Measurements from ENCODE around the gene IGFN1.
"Not testable (repeated sequence)": the region's sequence is repeated elsewhere in the genome, so short reads cannot be mapped to it uniquely, and the experiment has no call there.

IGFN1 gene

DNA sequence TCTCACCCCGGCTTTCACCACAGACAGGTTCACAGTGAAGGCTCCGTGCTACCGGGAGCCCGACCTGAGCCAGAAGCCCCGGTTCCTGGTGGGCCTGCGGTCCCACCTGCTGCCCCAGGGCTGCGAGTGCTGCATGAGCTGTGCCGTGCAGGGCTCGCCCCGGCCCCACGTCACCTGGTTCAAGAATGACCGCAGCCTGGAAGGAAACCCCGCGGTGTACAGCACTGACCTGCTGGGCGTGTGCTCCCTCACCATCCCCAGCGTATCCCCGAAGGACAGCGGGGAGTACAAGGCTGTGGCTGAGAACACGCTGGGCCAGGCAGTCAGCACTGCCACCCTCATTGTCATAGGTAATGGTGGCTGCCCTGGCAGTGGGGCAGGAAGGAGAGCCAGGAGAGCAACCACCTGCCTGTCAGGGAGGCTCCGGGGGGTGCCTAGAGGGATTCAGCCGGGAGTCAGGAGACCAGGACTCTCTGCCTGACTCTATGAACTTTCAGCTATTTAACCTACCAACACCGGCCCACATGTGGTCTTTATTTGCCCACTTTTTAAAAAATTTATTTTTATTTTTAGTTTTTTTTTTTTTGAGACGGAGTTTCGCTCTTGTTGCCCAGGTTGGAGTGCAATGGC, 36.4 kb downstream of the IGFN1 start:
- TF ChIP-seq, protein P1, sequence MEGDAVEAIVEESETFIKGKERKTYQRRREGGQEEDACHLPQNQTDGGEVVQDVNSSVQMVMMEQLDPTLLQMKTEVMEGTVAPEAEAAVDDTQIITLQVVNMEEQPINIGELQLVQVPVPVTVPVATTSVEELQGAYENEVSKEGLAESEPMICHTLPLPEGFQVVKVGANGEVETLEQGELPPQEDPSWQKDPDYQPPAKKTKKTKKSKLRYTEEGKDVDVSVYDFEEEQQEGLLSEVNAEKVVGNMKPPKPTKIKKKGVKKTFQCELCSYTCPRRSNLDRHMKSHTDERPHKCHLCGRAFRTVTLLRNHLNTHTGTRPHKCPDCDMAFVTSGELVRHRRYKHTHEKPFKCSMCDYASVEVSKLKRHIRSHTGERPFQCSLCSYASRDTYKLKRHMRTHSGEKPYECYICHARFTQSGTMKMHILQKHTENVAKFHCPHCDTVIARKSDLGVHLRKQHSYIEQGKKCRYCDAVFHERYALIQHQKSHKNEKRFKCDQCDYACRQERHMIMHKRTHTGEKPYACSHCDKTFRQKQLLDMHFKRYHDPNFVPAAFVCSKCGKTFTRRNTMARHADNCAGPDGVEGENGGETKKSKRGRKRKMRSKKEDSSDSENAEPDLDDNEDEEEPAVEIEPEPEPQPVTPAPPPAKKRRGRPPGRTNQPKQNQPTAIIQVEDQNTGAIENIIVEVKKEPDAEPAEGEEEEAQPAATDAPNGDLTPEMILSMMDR (IDR thresholded peaks at IDR 0.05; ENCODE audit: low read length, missing control alignments): no peak
- DNase-seq (ENCODE audit: low read depth): no peak
- H3K4me3 ChIP-seq (replicated peaks; ENCODE audit: low read depth, low read length): no peak overlapping the region

DNA sequence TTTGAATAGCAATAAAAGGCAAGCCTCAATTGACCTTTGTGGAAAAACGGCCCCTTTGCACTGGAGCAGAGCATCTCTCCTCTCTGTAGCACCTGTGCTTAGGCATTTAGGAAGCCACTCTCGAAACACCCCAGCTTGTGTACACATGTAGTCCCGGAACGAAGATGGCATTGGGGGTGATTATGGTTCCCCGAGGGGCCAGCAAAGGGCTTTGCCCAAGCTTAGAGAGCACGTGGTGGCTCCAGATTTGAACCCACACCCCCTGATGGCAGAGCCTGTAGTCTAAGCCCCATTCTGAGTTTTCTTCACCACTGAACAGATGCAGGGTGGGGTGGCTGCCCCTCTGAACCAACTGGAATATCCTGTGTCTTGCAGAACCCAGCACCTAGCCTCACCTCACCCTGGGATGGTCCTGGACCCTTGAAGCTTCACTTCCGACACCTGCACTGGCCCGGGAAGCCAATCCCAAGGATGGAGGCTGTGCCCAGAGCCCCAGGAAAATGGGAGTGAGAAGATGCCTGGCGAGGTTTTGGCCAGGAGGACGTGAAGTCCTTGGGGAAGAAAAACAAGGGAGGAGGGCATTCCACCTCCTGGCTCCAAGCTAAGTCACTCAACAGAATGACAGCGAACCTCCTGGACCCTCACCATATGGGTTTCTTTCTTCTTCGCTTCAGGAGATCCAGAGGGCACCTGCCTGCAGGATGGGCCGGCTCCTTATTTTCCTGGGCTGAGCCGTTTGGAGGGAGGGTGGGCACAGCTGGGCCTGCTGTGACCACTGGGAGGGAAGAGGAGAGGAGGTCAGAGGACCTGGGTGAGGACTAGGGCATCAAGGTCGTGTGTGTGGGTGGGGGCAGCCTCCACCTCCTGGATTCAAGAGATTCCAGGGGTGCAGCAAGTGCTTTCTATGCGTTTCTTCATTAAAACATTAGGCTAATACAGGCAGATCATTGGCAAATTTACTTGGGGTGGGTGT, 37.7 kb downstream of the IGFN1 start:
- TF ChIP-seq, protein P1 (IDR thresholded peaks at IDR 0.05; ENCODE audit: low read length, missing control alignments): no peak
- no peak for DNase-seq (ENCODE audit: low read depth)
- H3K4me3 ChIP-seq (replicated peaks; ENCODE audit: low read depth, low read length): no peak overlapping the region

DNA sequence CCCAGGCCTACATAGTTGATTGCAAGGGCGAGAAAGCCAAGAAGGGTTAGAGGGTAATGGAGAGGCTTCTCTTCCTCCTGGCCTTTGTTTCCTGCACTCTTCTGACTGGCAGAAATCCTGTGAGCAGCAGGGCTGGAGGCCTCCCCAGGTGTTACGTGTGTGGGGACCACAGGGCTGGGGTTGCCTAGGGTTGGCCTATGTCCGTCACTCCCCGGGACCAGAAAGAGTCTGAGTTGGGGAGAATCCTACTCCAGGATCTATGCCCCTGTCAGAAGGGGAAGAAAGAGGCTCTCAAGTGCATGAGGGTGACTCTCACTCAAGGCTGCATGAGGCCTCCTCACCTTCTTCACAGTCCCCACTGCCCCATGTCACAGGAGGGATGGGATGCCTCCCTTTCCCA, 38.5 kb downstream of the IGFN1 start:
- H3K4me3 ChIP-seq (replicated peaks; ENCODE audit: low read depth, low read length): no peak overlapping the region
- no peak for DNase-seq (ENCODE audit: low read depth)
- TF ChIP-seq, protein P1 (IDR thresholded peaks at IDR 0.05; ENCODE audit: low read length, missing control alignments): no peak

DNA sequence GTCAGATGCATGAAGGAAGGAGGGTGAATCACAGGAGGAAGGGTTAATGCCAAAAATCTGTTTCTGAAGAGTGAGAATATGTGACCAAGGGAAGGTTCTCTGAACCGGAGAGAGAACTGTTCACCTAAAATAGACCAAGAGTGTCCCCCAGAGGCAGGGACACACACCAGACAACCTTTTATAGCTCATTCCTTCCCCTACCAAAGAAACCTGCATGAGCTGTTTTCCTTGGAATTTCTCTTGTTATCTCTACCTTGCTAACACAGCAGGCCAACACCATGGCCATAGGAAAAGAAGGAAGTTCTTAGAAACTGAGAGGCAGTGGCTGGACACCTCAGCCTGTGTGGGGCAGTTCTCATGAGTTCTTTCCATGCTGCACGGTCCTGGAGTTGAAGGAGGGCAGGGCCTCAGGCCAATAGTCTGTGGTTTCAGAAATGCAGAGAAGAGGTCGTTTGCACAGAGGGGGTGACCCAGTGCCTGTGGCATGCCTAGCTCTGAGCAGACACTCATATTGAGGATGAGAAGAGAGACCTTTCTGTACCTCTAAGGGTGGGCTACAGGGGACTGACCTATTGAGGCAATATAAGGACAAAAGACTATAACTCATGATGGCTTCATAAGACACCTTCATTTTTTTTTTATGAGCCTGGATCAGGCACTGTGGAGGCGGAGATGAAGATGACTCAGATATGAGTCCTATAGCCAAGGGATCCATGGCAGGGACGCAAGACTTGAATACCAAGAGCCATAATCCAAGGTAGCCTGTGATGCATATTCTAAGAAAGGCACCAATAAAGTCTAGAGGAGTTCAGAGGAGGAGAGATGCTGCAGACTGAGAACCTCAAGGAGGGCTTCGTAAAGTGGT, 39.4 kb downstream of the IGFN1 start:
- no peak for DNase-seq (ENCODE audit: low read depth)
- no peak overlapping the region for H3K4me3 ChIP-seq (replicated peaks; ENCODE audit: low read depth, low read length)
- TF ChIP-seq, protein P1 (IDR thresholded peaks at IDR 0.05; ENCODE audit: low read length, missing control alignments): no peak

DNA sequence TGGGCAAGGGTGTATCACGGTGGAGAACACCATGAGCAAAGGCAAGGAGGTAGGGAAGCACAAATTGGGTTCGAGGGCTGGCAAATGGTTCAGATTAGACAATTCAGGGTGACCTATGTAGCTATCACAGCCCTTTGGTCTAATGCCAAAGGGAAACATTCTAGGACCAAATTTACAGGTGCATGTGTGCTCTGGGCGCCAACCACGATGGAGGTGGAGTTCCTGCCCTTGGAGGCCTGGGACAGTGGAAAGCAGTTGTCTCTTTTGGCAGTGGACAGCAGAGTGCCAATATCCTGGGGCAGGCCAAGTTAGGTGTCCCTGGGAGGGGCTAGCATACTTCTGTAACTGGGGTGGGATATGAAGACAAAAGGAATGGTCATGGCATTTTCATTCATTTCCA, 40.1 kb downstream of the IGFN1 start:
- no peak overlapping the region for H3K4me3 ChIP-seq (replicated peaks; ENCODE audit: low read depth, low read length)
- DNase-seq (ENCODE audit: low read depth): no peak
- TF ChIP-seq, protein P1 (IDR thresholded peaks at IDR 0.05; ENCODE audit: low read length, missing control alignments): no peak

DNA sequence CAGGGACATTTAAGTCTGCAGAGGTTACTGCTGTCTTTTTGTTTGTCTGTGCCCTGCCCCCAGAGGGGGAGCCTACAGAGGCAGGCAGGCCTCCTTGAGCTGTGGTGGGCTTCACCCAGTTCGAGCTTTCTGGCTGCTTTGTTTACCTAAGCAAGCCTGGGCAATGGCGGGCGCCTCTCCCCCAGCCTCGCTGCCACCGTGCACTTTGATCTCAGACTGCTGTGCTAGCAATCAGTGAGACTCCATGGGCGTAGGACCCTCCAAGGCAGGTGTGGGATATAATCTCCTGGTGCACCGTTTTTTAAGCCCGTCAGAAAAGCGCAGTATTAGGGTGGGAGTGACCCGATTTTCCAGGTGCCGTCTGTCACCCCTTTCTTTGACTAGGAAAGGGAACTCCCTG, 49.0 kb downstream of the IGFN1 start:
- DNase-seq (ENCODE audit: low read depth); H3K4me3 ChIP-seq (replicated peaks; ENCODE audit: low read depth, low read length): not testable (repeated sequence)

DNA sequence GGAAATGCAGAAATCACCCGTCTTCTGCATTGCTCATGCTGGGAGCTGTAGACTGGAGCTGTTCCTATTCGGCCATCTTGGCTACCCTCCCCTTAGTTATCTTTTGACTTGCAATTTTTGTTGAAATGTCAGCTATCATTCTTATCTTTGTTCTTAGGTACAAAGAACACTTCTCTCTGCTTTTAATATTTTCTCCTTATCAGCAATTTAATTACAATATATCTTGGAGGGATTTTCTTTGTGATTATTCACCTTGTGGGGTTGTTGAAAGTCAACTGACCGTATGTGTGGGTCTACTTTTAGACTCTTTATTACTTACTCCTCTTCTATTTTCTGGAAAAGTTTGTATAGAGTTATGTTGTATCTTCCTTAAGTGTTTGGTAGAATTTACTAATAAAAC, 49.5 kb downstream of the IGFN1 start:
- H3K4me3 ChIP-seq (replicated peaks; ENCODE audit: low read depth, low read length): no peak overlapping the region
- DNase-seq (ENCODE audit: low read depth): no peak
- TF ChIP-seq, protein P1 (IDR thresholded peaks at IDR 0.05; ENCODE audit: low read length, missing control alignments): no peak
